GM19455 (cell line): ENCODE measurements around the gene CCL19.
A peak's percentile ranks its signal among the peaks of the same experiment; 100 is the strongest.

Source experiments
- ATAC-seq: cut with Tn5 transposase; IDR thresholded peaks from one replicate; pipeline ENCODE4 v1.9.1; 2021; ENCODE audit not compliant: unreplicated experiment

Gene CCL19

DNA sequence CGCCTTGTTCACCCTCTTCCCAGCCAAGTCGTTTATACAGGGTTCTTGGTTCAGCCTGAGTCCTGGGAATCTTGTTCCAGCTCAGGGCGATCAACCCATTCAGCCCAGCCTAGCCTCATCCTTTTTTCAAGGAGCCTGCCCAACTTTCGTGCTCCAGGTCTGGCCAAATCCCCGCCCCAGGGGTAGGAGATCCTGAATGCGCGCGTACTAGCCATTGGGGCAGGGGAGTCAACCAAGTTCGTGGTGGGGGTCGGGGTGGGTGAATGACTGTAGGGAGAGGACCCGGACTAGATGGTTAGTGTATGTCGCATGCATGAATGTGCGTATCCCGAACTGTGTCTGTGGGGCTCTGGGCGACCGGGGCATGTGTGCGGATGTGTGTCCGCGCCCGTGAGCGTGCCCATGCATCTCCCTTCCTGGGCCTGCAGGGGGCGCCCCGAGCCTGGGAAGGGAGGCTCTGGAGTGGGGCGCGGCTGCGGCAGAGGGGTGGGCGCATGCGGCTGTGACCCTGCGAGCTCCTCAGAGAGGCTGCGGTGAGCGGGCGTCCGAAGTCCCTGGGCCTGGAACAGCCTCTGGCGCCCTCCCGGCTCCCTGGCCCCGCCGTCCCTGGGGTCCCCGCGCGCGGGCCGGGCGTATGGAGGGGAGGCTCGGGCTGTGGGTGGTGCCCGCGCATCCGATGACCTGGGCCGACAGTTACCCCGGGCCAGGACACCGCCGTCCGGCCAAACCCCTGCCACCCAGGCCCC is 10.1 kb upstream of the CCL19 start:
- ATAC-seq = peak; percentile 50

DNA sequence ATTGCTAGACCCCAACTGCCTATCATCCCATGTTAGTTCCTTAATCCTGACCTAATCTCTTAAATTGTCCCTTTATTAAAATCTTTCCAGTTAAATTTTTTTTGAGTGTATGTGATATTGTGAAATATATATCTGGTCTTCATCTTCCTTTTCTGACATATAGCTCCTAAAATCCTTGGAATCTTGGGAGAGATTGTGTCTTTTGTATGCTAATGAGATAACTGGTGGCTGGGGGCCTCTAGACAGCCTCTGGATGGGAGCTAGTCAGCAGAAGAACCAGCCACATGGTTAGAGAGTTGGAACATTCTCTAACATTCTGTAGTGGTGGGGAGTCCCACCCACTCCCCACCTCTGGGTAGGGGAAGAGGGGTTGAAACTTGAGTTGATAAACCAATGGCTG is 3.7 kb upstream of the CCL19 start:
- no peak for ATAC-seq

DNA sequence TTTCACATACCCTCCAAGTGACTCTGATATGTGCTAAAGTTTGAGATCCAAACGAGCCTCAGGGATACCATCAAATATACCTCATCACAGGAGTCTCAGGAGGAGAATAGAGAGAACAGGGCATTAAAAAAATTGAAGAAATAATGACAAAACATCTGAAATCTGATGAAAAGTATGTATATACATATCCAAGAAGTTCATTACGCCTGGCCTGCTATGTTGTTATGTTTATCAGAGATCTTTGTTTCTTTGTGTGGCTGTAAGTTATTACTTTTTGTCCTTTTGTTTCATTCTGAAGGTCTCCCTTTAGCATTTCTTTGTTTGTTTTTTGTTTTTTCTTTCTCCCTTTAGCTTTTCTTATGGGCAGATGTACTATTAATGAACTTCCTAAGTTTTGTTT is 2.5 kb upstream of the CCL19 start:
- ATAC-seq = no peak

DNA sequence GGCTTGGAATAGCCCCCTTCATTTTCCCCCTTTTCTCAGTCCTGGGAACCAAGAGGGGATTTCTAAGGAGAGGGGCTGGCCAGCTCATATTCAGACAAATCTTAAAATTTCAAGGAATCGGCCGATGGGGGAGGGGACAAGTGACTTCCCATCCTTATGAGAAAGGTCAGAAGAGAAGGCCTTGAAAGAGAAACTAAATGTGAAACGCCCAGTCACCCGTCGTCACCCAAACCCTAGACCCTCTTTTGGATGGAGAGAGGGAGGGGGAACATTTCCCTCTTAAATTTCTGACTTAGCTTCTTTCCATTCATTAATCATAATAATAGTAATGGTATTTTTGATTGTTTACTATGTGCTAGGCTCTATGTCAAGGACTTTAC is 850 bp upstream of the CCL19 start:
- no peak for ATAC-seq

DNA sequence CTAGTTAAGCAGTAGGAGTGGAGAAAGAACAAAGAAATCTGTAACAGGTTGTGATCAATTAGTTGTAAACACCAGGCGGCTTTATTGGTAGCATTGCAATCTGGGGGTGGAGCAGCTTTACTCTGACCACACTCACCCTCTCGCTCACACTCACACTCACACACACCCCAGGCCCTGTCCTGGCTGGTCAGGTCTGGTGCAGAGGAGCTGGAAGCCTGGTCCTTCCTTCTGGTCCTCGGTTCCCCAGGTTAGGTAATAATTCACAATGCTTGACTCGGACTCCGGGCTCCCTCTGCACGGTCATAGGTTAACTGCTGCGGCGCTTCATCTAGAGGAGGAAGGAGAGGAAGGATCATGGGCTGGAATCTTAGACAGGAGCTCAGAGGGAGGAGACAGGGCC is 1.6 kb downstream of the CCL19 start:
- ATAC-seq = no peak

DNA sequence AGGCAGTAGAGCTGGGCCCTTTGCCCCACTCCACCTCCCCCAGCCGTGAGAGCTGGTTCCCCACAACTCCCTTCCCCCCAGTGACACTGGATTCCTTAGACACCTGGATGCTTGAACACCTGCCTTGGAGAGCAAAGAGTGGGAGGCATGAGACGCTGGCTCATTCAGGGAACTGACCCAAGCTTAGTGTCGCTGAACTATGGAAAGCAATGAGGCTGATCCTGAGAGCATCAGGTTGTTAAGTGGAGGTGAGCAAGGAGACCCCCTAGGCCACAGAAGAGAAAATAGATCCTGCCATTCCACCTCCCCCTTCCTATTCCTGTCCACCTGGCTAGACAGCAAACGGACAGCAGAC is 2.0 kb downstream of the CCL19 start:
- ATAC-seq = no peak

DNA sequence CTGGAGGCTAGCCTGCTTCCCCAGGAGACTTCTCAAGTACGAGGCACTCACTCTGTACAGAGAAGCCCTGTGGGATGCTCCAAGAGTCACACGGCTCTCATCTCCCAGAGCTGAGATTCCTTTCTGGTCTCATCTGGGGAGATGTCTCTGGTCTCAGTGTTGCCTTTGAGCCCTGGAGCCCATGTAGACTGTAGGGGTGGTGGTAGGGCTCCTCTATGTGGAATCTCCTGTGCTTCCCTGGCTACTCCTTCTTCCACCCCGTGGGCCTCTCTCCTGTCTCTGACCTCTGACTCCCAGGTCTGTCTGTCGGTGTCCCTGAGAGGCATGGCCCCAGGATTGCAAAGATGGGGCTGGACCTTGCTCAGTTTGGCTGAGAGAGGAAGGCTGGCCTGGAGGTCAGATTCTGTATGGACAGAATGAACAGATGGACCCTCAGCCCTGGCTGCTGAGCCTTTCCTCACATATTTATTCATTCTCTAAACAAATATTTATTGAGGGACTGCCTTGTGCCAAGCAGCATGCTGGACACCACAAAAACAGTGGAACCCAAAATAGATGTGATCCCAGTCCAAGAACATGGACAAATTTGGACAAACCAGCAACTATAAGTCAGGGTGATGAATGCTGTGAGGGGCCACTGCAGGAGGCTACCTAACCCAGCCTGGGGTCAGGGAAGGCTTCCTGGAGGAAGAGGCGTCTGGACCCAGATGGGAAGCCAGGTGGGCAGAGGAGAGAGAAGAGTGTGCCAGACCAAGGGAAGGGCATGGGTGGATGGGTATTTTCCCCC is 2.6 kb downstream of the CCL19 start:
- ATAC-seq = no peak

DNA sequence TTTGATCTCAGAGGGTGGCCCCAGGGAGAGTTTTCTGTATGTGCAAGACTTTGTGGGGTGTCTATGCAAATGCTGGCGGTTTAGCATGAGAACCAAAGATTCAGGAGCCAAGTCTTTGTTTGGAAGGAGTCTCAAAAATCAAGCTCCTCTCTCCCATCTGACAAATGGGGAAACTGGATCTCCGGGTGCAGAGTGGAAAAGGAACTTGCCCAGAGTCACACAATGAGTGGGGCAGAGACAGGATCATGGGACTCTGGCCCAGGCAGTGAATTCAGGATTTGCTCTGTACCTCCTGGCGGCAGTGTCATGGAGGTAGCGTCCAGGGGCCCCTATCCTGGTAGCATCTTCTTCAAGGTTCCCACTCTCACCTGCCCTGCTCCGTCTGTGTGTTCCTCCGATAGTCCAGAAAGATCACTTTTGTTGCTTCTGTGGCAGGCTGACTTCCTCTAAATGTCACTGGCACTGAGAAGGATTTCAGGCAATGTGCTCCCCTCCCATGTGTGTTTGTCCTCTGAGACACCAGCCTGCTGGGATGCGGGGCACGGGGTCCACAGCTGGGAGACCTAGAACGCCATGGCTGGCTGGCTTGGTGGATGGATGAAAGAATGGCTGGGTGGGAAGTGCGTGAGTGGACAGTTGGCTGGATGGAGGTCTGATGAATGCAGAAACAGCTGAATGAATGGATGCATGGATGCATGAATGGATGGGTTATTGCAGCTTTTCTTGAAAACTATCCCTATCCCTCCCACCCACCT is 3.6 kb downstream of the CCL19 start:
- no peak for ATAC-seq

DNA sequence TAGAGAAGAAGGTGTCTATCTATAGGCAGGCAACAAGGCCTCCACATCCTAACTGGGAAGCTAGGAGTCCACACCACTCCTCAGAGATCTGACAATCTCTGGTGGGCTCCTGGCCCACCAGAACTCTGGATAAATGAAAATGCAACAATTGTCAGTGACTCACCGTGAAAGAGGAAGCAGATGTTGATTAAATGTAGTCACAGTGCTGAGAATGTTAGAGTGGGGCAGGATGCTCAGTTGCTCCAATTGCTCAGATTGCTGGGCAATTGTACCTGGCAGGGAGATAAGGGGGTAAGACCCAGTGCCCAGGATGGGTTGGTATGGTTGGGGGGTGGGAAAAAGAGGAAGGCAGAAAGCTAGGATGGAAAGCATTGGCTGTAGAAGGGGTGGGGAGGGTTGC is 4.3 kb downstream of the CCL19 start:
- ATAC-seq = no peak

DNA sequence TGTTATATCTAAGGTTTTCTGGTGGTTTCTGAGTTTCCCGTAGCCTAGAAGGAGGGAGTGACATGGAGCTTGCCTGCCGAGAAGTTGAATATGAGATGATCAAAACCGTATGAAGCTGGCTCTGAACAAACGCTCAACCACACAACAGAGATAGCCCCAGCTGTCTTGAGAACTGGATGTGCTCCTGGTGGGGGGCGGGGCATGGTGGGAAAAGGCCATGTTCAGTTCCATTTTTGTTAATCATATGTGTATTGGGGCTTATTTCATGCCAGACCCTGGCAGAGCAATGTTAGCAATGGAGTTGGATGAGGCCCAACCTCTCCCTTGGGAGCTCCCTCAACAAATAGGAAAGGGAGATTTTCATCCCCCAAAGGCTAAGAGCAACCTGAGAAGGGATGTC is 4.8 kb downstream of the CCL19 start:
- ATAC-seq = no peak

DNA sequence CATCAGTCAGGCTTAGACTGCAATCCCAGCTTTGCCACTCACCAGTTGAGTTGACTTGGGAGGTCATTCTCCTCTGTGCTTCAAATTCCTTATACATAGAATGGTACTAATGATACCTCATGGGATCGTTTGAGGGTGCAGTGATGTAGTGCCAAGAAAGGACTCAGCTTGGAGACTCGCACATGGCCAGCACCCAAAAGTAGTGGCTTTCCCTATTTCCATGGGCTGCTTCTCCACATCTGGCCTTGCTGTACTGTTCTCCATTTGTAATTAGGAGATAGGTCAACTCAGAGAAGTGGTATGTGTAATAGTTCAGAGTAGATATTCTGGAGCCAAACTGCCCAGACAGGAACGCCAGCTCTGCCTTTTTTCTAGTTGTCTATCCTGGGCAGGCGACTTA is 5.5 kb downstream of the CCL19 start:
- no peak for ATAC-seq

DNA sequence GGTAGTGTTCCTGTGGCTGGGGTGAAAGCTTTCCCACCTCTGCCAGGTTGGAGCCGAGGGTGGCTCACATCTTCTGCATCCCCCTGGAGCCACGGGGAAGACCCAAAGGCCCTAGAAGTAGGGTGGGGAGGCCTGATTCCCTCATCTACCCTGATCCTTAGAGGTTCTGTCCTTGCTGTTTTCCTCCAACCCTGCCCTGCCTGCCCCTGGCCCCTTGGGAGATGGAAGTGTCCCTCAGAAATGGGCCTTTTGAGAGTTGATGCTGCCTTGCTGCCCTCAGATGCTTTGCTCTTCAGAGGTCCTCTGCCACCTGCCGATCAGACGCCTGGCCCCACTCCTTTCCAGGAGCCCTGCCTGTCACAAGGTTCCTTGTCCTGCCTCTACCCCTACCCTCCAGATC is 6.3 kb downstream of the CCL19 start:
- no peak for ATAC-seq

DNA sequence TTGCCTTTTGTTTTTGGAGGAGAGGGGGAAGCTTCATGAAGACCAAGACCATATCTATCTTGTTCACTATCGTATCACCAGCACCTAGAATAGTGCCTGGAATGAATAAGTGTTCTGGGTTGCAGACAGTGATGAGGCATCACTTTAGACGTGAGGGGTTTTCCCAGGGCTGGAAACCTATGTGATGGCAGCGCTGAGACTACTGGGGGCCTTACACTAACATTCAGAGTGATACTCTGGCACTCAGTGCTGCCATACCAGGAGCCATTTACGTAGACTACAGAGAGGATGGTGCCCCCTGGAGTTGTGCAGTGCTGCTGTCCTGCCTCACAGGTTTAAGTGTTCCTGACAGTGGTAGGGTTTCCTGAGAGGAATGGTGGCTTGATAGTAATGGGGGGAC is 6.9 kb downstream of the CCL19 start:
- no peak for ATAC-seq

DNA sequence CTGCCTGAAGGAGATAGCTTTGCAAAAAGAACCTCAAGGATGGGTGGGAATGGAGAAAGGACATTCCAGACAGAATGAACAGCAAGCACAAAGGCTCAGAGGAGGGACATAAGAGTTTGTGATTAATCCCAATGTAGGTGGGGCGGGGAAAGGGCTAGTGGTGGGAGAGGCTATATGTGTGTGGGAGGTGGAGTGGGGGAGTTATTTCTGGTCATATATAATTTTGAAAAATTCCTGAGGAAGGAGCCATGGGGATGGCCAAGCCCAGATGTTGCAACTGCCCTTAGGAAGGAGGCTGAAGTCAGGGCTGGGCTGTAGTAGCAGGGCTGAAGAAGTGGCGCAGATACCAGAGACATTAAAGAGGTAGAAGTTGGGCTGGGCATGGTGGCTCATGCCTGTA is 15.2 kb downstream of the CCL19 start:
- no peak for ATAC-seq

DNA sequence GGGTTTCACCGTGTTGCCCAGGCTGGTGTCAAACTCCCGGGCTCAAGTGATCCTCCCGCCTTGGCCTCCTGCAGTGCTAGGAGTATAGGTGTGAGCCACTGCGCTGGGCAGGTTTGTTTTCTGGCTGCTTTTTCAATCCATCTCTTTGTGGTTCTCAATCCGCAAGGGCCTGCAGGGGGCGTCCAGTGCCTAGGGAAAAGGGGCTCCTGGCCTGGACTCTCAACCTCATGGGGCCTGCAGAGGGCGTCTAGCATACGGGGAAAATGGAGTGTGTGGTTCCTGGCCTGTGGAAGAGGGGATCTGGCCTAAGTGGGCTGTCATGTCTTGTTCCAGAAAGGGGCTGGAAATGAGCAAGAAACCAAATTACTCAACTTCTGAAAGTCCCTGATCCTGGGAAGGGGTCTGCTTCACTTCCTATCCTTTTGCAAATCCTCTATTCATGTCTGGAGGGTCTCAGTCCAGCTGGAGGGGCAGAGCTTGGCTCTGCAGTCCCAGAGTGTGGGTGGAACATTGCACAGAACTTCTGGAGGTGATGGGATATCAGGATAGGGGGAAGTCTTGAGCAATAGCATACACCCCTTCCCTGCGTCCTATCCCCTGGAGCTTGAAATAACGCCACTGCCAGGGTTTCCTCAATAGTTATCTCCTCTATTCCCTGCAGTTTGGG is 15.9 kb downstream of the CCL19 start:
- no peak for ATAC-seq

DNA sequence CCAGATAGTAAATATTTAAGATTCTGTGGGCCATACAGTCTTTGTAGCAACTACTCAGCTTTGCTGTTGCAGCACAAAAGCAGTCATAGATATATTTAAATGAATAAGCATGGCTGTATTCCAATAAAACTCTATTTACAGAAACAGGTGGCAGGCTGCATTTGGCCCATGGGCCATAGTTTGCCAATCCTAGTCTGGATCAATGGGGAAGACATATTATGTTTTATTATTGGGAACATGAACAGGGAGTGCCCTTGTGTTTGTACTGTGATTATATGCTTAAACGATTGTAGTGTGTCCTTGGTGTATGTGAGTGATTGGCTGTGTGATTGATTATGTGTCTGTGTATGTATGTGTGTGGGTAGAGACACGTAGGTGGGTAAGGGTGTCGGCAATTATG is 16.6 kb downstream of the CCL19 start:
- ATAC-seq = no peak

DNA sequence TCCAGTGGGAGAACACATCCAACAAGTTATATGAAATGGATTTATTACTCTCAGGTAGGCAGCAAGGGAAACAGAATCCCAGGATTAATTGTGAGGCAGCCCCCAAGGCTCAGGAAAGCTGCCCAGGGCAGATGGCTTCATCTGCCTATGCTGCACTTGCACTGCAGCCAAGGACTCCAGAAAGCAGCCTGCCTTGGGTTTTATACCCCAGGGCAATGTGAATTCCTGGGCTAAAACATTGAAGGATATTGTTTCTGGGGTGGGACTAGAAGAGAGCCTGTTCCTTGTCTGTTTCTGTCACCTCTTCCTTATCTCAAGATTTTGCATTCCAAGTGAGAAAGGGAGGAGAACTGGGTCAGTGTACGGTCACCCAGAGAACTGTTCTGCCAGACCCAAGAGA is 19.8 kb downstream of the CCL19 start:
- ATAC-seq = no peak

DNA sequence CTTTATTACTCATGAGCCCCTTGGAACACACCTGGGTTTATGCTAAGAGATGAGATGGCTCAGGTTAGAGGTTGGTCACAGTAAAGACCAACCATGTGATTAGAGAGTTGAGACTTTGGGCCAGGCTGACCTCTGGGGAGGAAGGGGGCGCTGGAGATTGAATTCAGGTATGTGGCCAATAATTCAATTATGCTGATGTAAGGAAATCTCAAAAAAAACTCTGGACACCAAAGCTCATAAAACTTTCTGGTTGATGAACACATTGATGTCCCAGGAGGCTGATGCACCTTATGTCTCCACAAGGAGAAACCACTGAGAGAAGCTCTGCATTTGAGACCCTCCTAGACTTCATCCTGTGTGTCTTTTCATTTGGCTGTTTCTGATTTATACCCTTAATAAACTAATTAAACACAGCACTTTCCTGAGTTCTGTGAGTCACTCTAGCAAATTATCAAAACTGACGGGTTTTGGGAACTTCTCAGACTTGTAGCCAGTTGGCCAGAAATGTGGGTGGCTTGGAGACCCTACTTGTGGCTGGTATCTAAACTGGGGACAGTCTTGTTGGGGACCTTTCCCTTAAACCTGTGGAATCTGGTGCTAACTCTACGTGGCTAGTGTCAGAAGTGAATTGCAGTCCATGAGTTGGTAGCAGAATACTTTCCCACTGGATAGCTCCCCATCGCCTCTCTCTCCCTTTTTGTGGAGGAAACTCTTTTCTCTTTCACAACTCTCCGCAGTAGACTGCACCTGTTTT is 21.1 kb downstream of the CCL19 start:
- ATAC-seq = no peak

DNA sequence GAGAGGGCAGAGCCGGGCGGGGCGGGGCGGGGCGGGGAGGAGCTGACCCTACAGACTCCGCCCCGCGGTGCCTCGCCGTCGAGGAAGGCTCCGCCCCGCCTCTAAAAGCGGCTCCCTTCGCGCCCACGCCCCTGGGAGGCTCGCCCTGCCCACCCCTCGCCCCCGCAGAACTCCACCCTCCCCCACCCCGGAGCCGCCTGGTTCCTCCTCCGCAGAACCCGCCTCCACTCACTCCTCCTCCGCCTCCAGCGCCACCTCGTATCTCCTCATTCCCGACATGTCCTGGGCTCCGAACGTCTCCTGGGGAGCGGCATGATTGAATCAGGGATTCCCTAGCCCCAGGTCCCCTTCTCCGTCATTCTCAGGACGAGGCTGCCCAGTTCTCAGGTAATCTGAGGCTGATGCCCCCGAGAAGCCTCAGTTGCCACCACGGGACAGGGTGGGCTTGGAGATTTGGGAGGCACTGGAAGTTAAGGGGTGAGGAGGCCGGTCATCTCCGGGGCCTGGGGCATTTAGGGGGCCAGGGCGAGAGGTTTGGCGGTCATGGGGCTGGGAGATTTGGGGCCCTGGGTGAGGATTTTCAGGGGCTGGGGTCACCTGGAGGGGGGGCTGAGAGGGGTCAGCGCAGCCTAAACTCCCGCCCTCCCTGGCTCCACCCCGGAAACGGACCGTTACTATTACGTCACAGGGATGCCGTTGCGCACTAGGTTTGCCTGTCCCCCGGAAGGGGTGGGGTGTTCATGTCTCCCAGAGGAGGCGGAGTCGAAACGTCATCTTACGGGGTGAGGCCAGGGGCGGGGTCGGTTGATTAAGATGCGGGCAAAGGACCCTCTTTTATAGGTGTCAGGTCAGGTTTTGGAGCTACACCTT is 25.5 kb downstream of the CCL19 start:
- ATAC-seq = peak; percentile 71

DNA sequence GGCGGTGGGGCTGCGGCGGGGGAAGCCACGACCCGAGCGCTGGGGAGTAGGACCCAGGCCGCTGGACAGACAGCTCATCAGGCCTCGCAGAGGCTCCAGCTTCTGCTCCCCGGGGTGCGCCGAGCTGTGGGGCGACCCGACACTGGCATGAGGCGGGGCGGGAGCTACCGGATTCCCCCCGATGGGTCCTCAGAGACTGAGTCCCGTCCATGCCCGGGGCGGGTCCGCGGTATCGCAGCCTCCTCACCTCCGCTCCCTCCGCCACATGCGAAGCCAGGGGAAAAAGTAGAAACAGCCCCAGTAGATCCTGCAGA is 26.1 kb downstream of the CCL19 start:
- peak; percentile 29 for ATAC-seq
